HG02938 (cell line): ENCODE measurements around the gene CEP85.

Source experiments
- ATAC-seq: cut with Tn5 transposase; IDR thresholded peaks from one replicate; pipeline ENCODE4 v1.9.1; 2021; ENCODE audit warnings: mild to moderate bottlenecking, moderate library complexity; ENCODE audit not compliant: unreplicated experiment

CEP85 gene, protein sequence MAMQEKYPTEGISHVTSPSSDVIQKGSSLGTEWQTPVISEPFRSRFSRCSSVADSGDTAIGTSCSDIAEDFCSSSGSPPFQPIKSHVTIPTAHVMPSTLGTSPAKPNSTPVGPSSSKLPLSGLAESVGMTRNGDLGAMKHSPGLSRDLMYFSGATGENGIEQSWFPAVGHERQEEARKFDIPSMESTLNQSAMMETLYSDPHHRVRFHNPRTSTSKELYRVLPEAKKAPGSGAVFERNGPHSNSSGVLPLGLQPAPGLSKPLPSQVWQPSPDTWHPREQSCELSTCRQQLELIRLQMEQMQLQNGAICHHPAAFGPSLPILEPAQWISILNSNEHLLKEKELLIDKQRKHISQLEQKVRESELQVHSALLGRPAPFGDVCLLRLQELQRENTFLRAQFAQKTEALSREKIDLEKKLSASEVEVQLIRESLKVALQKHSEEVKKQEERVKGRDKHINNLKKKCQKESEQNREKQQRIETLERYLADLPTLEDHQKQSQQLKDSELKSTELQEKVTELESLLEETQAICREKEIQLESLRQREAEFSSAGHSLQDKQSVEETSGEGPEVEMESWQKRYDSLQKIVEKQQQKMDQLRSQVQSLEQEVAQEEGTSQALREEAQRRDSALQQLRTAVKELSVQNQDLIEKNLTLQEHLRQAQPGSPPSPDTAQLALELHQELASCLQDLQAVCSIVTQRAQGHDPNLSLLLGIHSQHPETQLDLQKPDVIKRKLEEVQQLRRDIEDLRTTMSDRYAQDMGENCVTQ

DNA sequence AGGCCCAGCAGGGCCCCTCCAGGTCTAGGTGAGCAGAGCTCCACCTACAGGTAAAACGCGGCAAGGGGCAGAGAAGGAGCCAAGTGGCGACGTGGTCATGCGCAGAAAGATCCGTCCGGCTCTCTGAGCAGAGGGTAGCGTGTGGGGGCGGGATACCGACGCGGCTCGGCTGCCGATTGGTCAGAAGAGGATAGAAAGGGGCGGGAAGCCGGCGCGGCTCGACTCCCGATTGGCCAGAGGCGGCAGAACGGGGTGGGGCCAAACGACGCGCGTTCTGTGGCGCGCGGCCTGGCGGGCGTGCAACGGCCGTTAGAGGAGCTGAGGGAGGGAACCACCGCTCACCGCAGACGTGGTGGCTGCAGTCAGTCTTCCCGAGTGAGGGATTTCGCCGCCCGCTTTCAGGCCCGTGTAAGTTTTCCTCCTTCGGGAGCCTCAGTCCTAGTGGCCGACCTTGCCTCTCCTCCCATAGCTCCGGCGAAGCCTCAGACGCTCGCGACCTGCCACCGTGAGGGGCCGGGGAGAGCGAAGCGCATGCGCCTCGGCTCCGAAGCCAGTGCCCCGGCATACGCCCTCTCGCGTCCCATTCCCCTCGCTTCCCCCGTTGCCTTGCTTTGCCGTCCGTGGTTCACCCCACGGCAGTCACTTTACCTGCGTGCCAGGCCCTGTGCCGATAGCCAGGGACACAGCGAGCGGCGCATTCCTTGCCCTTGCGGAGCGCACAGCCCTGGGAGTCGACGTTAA, at the start of gene CEP85:
CEP85 (plus strand) TSS at position 298 of the 741 bp plus-strand sequence. CDS start 5,584 bp downstream, outside the sequence.
- ATAC-seq = peak; percentile 94

DNA sequence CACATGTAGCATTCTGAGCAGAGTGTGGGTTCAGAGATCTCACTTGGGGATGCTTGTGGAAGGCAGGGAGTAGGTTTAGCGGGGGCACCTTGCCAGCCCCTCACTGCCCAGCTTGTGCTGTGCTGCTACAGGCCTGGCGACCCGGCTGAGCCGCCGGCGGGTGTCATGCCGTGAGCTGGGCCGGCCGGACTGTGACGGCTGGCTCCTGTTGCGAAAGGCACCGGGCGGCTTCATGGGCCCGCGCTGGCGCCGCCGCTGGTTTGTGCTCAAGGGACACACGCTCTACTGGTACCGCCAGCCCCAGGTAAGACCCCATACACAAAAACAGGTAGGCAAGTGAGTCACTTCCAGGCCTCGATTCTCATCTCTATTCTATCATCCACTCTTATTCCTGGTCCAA, 49.1 kb upstream of the CEP85 start:
- ATAC-seq = no peak

DNA sequence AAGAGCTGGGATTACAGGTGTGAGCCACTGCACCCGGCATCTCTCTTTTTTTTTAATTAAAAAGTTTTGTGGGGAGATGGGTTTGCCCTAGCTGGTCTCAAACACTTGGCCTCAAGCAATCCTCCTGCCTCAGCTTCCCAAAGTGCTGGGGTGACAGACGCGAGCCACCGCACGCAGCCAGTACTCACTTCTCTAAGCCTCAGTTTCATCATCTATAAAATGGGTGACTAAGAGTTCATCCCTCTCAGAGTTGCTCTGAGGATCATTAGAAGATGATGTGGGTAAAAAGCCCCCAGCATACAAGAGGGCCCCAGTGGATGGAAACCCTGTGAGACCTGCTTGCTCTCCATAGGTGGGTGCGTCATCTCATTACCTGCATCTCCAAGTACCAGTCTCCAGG, 46.1 kb upstream of the CEP85 start:
- ATAC-seq = no peak

DNA sequence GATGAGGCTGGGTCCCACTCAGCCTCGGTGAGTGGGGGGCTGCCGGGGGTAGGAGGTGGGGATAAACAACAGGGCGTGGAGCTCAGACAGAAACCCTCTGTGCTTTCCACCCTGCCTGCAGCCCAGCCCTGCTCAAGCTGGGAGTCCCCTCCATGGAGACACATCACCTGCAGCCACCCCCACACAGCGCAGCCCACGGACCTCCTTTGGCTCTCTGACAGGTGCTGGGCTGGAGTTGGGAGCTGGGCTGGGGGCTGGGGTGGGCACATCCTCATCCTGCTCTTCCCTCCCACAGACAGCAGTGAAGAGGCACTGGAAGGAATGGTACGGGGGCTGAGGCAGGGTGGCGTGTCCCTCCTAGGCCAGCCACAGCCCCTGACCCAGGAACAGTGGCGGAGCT, 45.5 kb upstream of the CEP85 start:
- ATAC-seq = no peak

DNA sequence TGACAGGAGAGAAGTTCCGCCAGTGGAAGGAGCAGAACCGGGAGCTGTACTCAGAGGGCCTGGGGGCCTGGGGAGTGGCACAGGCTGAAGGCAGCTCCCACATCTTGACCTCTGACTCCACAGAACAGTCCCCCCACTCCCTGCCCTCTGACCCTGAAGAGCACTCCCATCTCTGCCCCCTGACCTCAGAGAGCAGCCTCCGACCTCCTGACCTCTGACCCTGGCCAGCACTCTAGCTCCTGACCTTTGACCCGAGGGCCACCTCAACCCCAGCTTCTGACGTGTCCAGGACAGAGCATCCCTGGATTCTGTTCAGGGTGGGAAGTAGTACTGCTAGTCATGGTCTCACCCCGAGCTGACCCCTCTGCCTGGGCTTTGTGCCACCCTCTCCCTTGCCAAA, 44.7 kb upstream of the CEP85 start:
- no peak for ATAC-seq

DNA sequence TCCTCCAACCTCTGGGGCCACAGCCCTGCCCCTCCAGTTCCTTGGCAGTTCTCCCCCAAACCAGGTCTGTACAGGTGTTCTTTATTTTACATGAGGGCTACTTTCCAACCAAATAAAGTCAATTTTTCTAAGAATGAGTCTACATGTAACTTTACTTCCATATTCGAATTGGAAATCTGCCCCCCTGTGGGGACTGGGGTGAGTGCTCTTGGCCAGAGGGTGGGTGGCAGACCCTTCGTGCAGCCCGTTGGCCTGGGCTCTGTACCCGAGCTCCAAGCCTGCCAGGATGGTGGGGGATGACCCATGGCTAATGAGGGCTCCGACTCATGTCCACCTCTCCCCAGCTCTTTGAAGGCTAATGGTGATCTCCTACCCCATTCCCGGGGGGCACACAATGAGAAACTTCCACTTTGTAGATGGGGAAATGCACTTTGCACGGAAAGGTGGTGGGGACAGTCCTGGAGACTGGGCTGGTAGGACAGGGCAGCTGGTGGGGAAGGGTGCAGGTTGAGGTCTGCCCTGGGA, 44.2 kb upstream of the CEP85 start:
- no peak for ATAC-seq

DNA sequence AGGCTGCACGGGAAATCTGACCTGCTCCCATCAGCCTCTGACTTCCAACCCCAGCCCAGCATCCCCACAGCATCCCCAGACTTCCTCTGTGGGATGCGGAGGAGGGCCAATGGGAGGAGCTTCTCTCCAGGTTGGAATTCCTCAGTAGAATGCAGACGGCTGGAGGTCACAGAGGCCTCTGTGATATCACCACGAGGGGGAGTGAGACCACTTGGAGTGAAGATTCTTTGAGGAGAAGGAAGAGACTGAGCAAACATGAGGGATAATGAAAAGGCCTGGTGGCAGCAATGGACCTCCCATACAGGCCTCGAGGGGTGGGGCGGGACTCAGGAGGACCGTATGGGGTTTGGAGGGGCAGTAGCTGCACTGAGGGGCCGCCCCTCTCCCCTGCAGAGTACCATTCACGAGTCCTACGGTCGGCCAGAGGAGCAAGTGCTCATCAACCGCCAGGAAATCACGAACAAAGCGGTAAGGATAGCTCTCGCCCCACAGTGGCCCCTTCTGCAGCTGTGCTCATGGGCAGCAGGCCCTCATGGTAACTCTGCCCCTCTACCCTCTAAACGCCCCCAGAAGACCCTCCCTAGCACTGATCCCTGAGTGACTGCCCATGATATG, 43.5 kb upstream of the CEP85 start, which contains the start of gene CATSPER4:
CATSPER4 (plus strand) TSS at position 230 of the 615 bp plus-strand sequence; CDS start at position 256, 26 bp downstream.
- no peak for ATAC-seq

DNA sequence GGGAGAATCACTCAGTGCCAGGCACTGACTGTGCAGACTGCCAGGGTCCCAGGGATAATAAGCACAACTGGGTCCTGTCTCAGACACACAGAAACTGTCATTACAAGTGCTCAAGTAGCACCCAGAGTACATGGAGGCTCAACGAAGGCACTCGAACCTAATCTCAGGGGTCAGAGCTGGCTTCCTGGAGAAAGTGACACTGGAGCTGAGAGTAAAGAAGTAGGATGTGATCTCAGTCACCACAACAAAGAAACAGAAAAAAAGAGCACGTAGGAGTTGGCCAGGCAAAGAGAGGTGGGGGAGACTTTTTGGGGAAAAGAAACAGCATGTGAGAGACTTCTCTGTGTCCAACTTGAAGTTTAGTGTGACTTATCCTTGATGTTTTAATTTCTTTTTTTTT, 42.3 kb upstream of the CEP85 start:
- ATAC-seq = no peak

DNA sequence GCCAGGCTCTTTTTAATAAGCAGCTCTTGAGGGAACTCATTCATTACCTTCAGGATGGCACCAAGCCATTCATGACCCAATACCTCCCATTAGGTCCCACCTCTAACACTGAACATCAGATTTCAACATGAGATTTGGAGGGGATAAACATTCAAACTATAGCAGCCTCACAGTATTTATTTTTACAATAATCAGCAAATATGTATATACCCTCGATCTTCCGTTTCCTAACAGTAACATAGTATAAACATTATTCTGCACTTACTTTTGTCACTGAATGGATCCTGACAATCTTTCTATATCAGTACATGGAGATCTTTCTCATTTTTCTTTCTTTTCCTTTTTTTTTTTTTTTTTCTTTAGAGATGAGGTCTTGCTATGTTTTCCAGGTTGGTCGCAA, 38.2 kb upstream of the CEP85 start:
- ATAC-seq = no peak

DNA sequence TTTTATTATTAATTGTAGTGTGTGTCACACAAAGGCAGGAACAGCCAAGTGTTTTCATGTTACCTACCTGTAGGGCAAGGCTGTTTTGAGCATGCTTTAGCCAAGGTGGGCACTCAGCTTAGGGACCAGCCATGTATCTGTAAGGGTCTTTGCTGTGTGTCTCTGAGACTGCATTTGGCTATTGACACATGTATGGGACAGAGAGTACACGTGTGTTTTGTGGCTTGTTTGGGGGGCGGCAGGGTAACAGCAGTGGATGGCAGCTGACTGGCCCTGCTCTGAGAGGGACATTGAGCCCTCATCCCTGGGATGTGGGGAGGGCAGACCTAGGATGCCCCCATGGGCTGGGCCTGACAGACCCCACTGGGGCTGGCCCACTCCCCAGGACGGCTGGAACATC, 36.7 kb upstream of the CEP85 start:
- ATAC-seq = no peak

DNA sequence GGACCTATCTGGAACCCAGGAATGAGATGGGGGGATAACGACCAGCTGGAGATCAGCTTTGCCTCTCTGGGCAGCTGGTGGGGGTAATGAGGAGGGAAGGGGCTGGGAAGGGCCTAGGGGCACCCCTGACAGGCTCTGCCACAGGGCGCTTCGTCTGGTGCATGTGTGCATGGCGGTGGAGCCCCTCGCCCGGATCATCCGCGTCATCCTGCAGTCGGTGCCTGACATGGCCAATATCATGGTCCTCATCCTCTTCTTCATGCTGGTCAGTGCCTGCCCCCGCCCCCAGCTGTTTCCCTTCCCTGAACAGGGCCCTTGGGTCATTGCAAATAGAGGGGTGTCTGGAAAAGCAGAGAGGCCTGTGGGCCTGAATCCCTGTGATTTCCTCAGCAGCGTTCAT, 36.2 kb upstream of the CEP85 start:
- no peak for ATAC-seq

DNA sequence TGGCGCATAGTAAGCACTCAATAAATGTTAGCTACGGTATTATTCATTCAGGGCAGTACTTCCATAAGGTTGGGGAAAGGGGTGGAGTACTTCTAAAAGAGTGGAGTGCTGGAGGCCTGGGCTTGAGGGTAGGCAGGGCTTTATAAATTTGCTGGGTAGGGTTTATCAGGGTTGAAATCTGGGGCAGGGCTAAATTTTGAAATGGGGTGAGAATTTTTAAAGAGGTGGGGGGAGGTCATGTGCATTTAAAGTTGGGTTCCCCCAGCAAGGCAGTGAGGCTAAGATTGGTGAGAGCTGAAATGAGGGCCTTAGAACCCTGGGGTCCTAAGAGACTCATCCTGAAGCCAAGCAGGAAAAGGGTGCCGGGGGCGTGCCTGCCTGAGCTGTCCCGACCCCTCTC, 33.6 kb upstream of the CEP85 start:
- ATAC-seq = no peak

DNA sequence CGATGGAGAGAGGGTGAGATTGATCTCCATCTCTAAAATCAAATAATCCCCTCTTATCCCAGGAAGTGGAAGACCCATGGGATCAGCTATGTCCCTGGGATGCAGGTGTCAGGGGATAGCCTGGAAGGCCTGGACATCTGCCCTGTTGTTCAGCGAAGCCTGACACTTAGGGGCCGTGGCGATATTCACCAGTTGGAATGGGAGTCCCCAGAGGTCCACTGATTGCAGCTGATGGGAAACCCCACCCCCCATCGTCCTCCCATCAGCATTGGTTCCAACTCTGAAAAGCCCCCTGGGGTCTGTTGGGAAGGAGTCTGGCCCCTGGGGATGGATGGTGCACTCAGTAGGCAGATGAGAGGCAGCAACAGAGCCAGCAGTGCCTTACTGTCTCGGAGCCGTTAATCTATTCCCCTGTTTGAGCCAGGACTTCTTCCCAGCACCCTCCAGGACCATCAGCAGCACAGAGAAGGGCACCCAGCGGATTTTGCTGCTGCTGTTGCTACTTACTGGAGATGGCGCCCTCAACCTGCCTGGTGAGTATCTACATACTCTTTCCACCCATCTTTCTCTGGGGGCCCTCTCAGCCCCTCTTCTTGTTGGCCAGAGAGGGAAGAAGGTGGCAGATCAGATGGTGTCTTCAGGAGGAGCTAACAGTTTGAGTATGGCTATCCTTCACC, 30.2 kb upstream of the CEP85 start:
- no peak for ATAC-seq

DNA sequence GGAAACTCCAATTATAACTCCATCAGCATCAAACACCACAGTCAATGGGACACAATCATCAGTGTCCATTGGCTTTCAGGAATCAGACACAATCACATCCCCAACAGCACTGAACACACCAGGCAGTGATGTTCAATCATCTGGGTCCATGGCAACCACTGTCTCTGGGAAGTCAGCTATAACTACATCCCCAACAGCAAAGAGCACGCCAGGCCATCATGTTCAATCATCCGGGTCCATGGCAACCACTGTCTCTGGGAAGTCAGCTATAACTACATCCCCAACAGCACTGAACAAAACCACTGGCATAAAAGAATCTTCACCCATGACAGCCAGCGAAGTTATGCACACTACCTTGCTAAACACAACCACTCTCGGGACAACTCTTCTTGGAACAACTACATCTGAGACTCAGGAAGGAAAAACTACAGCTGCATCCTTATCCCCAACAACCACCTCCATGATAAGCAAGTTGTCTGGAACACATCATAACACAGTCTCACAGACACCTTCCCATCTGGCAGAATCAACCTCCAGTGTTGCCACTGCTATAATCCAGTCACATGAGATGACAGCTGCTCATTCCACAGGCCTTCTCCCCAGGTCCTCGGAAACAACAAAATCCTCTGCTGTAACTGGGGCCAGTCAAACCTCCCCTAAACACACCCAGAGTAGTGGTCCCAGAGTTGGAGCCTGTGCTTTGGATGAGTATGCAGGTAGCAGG, 23.7 kb upstream of the CEP85 start:
- no peak for ATAC-seq

DNA sequence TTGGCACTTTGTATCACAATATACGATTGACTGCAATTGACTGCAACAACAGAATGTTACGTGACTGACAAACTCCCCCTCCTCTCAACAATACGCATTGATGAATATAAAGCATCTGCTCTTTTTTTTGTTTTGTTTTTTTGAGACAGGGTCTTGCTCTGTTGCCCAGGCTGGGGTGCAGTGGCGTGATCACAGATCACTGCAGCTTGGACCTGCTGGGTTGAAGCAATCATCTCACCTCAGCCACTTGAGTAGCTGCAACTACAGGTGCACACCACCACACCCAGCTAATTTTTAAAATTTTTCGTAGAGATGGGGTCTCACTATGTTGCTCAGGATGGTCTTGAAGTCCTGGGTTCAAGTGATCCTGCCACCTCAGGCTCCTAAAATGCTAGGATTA, 21.3 kb upstream of the CEP85 start:
- no peak for ATAC-seq

DNA sequence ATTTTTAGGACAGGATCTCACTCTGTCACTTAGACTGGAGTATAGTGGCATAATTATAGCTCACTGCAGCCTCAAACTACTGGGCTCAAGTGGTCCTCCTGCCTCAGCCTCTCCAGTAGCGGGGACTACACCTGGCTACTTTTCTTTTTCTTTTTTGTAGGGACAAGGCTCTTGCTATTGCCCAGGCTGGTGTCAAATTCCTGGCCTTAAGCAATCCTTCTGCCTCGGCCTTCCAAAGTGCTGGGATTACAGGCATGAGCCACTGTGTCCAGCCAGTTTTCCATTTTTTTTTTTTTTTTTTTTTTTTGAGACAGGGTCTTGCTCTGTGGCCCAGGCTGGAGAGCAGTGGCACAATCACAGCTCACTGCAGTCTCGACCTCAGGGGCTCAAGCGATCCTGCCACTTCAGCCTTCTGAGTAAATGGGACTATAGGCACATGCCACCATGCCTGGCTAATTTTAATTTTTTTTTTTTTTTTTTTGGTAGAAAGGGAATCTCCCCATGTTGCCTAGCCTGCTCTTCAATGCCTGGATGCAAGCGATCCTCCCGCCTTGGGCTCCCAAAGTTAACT, 20.6 kb upstream of the CEP85 start:
- no peak for ATAC-seq

DNA sequence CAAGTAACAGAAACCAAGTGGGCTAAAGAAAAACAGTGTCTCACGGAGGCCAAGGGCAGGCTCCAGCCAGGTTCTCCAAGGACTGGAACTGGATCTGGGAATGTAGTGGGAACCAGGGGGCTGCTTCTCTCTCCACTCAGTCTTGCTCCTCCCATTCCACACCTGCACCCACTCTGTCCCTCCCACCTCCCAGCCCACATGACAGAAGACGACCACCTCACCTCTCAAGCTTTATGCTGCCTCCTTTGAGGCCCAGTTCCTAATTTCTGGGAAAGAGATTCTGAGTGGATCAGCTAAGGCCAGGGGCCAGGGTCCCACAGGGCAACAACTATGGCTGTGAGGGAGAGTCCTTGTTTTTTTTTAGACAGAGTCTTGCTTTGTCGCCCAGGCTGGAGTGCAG, 18.8 kb upstream of the CEP85 start:
- ATAC-seq = no peak

DNA sequence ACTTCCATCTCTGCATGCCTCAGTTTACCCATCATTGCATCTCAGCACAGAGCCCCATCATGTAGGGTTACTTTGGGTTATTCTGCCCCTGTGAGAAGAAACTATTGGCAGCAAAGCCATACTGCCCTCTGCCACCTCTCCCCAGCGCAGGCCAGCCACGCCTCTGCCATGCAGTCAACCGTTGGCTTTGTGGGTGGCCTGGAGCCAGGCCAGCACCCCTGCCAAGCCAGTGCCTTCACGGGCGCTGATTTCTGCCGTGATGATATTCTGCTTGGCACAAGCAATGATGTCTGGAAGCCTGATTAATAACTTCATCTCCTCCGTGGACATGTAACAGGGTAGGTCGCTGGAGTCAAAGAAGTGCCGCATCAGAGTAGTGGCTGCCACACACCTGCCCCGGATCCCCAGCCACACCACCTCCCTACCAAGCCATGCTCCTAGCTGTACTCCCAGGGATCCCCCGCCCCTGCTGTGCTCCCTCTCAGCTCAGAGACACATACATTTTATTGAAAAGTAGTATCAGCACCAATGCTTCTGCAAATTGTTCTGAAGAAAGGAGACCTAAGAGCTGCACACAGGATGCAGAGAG, 15.0 kb upstream of the CEP85 start:
- ATAC-seq = no peak
